ENCODE results near the gene BTBD7.

Gene BTBD7

DNA sequence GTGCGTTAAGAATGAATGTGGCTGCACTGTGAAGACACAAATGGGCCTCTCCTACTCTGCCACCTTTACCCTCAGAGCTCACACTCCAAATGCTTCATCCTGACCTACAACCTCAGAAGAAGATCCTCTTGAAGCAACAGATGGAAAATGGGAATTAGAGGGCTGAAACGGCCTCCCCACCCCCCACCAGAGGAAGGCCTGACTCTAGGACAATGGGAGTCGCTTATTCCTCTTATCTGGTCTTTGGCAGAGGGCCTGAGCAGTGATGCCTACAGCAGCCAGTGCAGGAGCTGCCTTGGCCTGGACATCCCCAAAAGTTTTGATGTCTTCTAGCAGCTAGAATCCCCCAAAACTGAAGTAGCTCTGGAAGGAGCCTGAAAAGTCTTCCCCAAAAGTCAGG is 29.2 kb downstream of the BTBD7 start:
- H3K4me3 ChIP-seq (ENCODE audit: low read length): no peak overlapping the region
- TF ChIP-seq, protein P1, sequence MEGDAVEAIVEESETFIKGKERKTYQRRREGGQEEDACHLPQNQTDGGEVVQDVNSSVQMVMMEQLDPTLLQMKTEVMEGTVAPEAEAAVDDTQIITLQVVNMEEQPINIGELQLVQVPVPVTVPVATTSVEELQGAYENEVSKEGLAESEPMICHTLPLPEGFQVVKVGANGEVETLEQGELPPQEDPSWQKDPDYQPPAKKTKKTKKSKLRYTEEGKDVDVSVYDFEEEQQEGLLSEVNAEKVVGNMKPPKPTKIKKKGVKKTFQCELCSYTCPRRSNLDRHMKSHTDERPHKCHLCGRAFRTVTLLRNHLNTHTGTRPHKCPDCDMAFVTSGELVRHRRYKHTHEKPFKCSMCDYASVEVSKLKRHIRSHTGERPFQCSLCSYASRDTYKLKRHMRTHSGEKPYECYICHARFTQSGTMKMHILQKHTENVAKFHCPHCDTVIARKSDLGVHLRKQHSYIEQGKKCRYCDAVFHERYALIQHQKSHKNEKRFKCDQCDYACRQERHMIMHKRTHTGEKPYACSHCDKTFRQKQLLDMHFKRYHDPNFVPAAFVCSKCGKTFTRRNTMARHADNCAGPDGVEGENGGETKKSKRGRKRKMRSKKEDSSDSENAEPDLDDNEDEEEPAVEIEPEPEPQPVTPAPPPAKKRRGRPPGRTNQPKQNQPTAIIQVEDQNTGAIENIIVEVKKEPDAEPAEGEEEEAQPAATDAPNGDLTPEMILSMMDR (conservative IDR thresholded peaks at IDR 0.05; ENCODE audit: low read depth, low read length): no peak
- DNase-seq (ENCODE audit: low read depth): no peak

DNA sequence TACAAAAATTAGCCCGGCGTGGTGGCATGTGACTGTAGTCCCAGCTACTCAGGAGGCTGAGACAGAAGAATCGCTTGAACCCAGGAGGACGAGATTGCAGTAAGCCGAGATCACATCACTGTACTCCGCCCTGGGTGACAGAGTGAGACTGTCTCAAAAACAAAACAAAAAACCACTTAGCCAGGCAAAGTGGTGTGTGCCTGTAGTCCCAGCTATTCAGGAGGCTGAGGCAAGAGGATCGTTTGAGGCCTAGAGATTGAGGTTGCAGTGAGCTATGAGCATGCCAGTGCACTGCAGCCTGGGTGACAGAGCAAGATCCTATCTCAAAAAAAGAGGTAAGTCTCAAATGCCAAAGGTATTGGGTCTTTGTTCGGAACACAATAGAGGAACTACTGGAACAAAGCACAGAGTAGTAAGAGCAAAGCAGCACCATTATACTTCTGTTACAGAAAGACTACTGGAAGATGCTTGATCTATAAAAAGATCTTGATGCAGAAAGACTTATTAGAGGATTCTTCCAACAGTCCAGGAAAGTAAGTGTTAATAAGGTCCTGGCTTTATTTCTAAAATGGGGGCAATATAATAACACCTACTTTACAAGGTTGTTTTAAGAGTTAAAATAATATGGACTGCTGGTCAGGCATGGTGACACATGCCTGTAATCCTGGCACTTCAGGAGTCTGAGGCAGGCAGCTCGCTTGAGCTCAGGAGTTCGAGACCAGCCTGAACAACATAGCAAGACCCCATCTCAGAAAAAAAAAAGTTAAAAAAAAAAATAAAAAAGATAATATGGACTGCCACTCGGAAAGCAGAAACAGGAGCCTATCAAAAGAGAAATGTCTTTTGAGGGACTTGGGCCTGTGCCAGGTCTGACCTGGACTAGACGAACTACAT is 29.9 kb downstream of the BTBD7 start:
- DNase-seq (ENCODE audit: low read depth): no peak
- TF ChIP-seq, protein P1 (conservative IDR thresholded peaks at IDR 0.05; ENCODE audit: low read depth, low read length): no peak
- H3K4me3 ChIP-seq (ENCODE audit: low read length): no peak overlapping the region

GRCh38 chr14:93301821-93302447 is 30.9 kb downstream of the BTBD7 start:
- peak overlapping the region; percentile 20 for H3K4me3 ChIP-seq (ENCODE audit: low read length)
- DNase-seq (ENCODE audit: low read depth): peak; percentile 88
- TF ChIP-seq, protein P1 (conservative IDR thresholded peaks at IDR 0.05; ENCODE audit: low read depth, low read length): no peak

DNA sequence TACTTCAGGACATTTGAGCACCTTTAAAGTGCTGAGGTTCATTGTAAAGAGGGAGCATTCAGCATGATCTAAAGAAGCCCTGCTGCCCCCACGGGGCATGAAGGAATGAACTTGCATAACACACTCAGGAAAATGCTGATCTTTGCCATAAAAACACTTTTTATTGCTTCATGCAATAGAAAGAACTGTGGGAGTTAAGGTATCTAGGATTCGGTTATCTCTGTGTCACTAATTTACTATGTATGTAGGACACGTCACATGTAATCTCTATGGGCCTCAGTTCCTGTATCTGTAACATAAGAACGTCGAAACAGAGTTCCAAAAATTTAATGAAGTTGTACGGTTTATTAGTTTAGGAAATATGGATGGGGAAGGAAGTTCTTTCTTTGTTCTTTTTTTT is 33.0 kb downstream of the BTBD7 start:
- no peak overlapping the region for H3K4me3 ChIP-seq (ENCODE audit: low read length)
- TF ChIP-seq, protein P1 (conservative IDR thresholded peaks at IDR 0.05; ENCODE audit: low read depth, low read length): no peak
- no peak for DNase-seq (ENCODE audit: low read depth)

DNA sequence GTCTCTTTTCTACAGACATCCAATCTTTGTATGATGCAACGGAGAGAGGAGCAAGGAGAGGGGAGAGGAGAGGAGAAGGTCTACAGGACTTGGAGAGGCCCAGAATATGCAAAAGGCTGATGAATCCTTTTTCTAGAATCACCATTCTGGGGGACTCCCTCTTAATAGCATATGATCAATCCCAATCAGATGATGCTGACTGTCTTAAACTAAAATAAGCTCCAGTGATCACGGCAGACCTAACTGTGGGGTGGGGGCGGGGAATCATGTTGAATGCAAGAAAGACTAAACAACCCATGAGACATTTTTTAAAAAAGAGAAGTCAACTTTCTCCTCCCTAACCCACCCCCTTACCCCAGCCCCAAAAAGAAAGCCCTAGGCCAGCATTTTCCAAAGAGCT is 33.4 kb downstream of the BTBD7 start:
- no peak overlapping the region for H3K4me3 ChIP-seq (ENCODE audit: low read length)
- DNase-seq (ENCODE audit: low read depth): no peak
- TF ChIP-seq, protein P1 (conservative IDR thresholded peaks at IDR 0.05; ENCODE audit: low read depth, low read length): no peak

GRCh38 chr14:93295541-93296220 is 37.2 kb downstream of the BTBD7 start:
- TF ChIP-seq, protein P1 (conservative IDR thresholded peaks at IDR 0.05; ENCODE audit: low read depth, low read length): no peak
- no peak overlapping the region for H3K4me3 ChIP-seq (ENCODE audit: low read length)
- DNase-seq (ENCODE audit: low read depth): no peak
